Astrocyte (in vitro differentiated cells and primary cell): Measurements from ENCODE around the gene SPATA32. TPM values are rescaled to one million over a fixed set of nuclear protein-coding genes. Genes with fewer than 3 reads are reported as not detected.

Experiments used
- DNase-seq: peaks from one replicate; pipeline ENCODE4 v3.0.0-alpha.2; 2010; ENCODE audit warnings: low read depth
- FAIRE-seq: peaks from 2 replicates; lab custom pipeline; 2011; peaks lifted over from hg19 to GRCh38; lab: Jason Lieb, UNC
- H2AFZ ChIP-seq: 2 replicates; pipeline ENCODE4 v1.6.0; 2012; ENCODE audit warnings: low read depth, low read length, inconsistent platforms
- H3K27ac ChIP-seq: 2 replicates; pipeline ENCODE4 v1.5.1; 2011; ENCODE audit warnings: low read depth, low read length, inconsistent platforms
- H3K27me3 ChIP-seq: 2 replicates; pipeline ENCODE4 v1.6.0; 2011; ENCODE audit warnings: low read length, inconsistent platforms; ENCODE audit not compliant: insufficient read depth
- H3K36me3 ChIP-seq: 2 replicates; pipeline ENCODE4 v1.5.1; 2011; ENCODE audit warnings: low read length, inconsistent platforms; ENCODE audit not compliant: insufficient read depth
- H3K4me1 ChIP-seq: 2 replicates; pipeline ENCODE4 v1.5.1; 2011; ENCODE audit warnings: low read length, inconsistent platforms; ENCODE audit not compliant: insufficient read depth
- H3K4me2 ChIP-seq: 2 replicates; pipeline ENCODE4 v1.6.0; 2012; ENCODE audit warnings: low read length, inconsistent platforms
- H3K4me3 ChIP-seq: 2 replicates; pipeline ENCODE4 v1.5.1; 2011; ENCODE audit warnings: low read depth, mild to moderate bottlenecking, low read length, inconsistent platforms; ENCODE audit not compliant: insufficient read depth
- H3K79me2 ChIP-seq: 2 replicates; pipeline ENCODE4 v1.6.0; 2012; ENCODE audit warnings: mild to moderate bottlenecking, low read length, inconsistent platforms; ENCODE audit not compliant: insufficient read depth
- H3K9ac ChIP-seq: 2 replicates; pipeline ENCODE4 v1.6.0; 2012; ENCODE audit warnings: mild to moderate bottlenecking, low read length, inconsistent platforms
- H3K9me3 ChIP-seq: 2 replicates; pipeline ENCODE4 v1.5.1; 2012; ENCODE audit warnings: low read depth, mild to moderate bottlenecking, low read length, inconsistent platforms; ENCODE audit not compliant: insufficient read depth
- H4K20me1 ChIP-seq: 2 replicates; pipeline ENCODE4 v1.6.0; 2012; ENCODE audit warnings: low read length, inconsistent platforms; ENCODE audit not compliant: insufficient read depth
- H3K27ac Mint-ChIP-seq: one replicate; pipeline ENCODE4 v1.8.0; 2021; ENCODE audit warnings: mild to moderate bottlenecking, mixed read lengths; ENCODE audit not compliant: unreplicated experiment
- H3K27me3 Mint-ChIP-seq: one replicate; pipeline ENCODE4 v1.8.0; 2021; ENCODE audit warnings: low read depth, mixed read lengths; ENCODE audit not compliant: unreplicated experiment
- H3K36me3 Mint-ChIP-seq: one replicate; pipeline ENCODE4 v1.8.0; 2021; ENCODE audit warnings: low read depth, mixed read lengths; ENCODE audit not compliant: unreplicated experiment
- H3K4me1 Mint-ChIP-seq: one replicate; pipeline ENCODE4 v1.8.0; 2021; ENCODE audit warnings: low read depth, mixed read lengths; ENCODE audit not compliant: unreplicated experiment
- H3K4me3 Mint-ChIP-seq: one replicate; pipeline ENCODE4 v1.8.0; 2021; ENCODE audit warnings: mild to moderate bottlenecking, moderate library complexity, mixed read lengths; ENCODE audit not compliant: unreplicated experiment
- H3K9me3 Mint-ChIP-seq: one replicate; pipeline ENCODE4 v1.8.0; 2021; ENCODE audit warnings: mild to moderate bottlenecking, mixed read lengths; ENCODE audit not compliant: unreplicated experiment
- CTCF ChIP-seq: IDR thresholded peaks from 2 replicates; pipeline ENCODE4 v1.5.1; 2011; ENCODE audit warnings: low read depth, mild to moderate bottlenecking, inconsistent platforms, low read length, moderate library complexity; ENCODE audit not compliant: insufficient read depth
- EZH2 ChIP-seq: IDR thresholded peaks from 2 replicates; pipeline ENCODE4 v1.6.1; 2012; ENCODE audit warnings: mild to moderate bottlenecking, low read length, inconsistent platforms; ENCODE audit not compliant: insufficient read depth
- total RNA-seq: library from RNA; stranded (reverse); gene quantifications from 2 replicates; pipeline ENCODE4 v1.2.1, GENCODE V29; 2021

Gene SPATA32
- total RNA-seq, 1 donor from 2014 or later, result not detected

GRCh38 chr17:45310380-45311324, 48.8 kb upstream of the SPATA32 start:
- Histone ChIP-seq H2AFZ (no peak overlapping the region), H3K4me1 (peaks cover 68% of the 10 kb centered on the region), H3K9me3 (no peaks in the 10 kb centered on the region), H4K20me1 (peaks cover 89% of the 10 kb centered on the region), H3K4me2 (peak overlapping the region; percentile 69), H3K9ac (no peak overlapping the region), H3K27ac (no peak overlapping the region), H3K27me3 (no peaks in the 10 kb centered on the region), H3K4me3 (no peak overlapping the region), H3K79me2 (peaks cover 98% of the 10 kb centered on the region), H3K36me3 (no peaks in the 10 kb centered on the region)
- TF ChIP-seq EZH2, result no peak
- no peak for TF ChIP-seq CTCF
- Mint-ChIP-seq H3K27ac (no peak overlapping the region), H3K9me3 (no peaks in the 10 kb centered on the region), H3K4me1 (peaks cover 49% of the 10 kb centered on the region), H3K27me3 (no peaks in the 10 kb centered on the region), H3K36me3 (peaks cover 15% of the 10 kb centered on the region), H3K4me3 (no peak overlapping the region)
- FAIRE-seq (no peak), DNase-seq (no peak)

GRCh38 chr17:45309400-45309799, 47.5 kb upstream of the SPATA32 start:
- Histone ChIP-seq H4K20me1 (peaks cover 84% of the 10 kb centered on the region), H3K36me3 (no peaks in the 10 kb centered on the region), H3K9ac (no peak overlapping the region), H3K4me3 (no peak overlapping the region), H3K79me2 (peaks cover 97% of the 10 kb centered on the region), H3K27ac (no peak overlapping the region), H3K4me1 (peaks cover 60% of the 10 kb centered on the region), H3K9me3 (no peaks in the 10 kb centered on the region), H2AFZ (no peak overlapping the region), H3K4me2 (no peak overlapping the region), H3K27me3 (no peaks in the 10 kb centered on the region)
- no peaks in the 10 kb centered on the region for H3K27me3 Mint-ChIP-seq
- no peak for TF ChIP-seq EZH2
- TF ChIP-seq CTCF, result no peak
- no peak overlapping the region for H3K4me3 Mint-ChIP-seq
- peaks cover 43% of the 10 kb centered on the region for H3K4me1 Mint-ChIP-seq
- FAIRE-seq, result no peak
- H3K9me3 Mint-ChIP-seq, result no peaks in the 10 kb centered on the region
- no peak overlapping the region for H3K27ac Mint-ChIP-seq
- peaks cover 15% of the 10 kb centered on the region for H3K36me3 Mint-ChIP-seq
- DNase-seq, result no peak

- Mint-ChIP-seq H3K4me1 (peaks cover 39% of the 10 kb centered on the region), H3K4me3 (no peak overlapping the region), H3K27ac (no peak overlapping the region), H3K9me3 (no peaks in the 10 kb centered on the region), H3K36me3 (peaks cover 15% of the 10 kb centered on the region), H3K27me3 (no peaks in the 10 kb centered on the region)
- FAIRE-seq (no peak), DNase-seq (no peak)
- Histone ChIP-seq H4K20me1 (peaks cover 83% of the 10 kb centered on the region), H3K9ac (no peak overlapping the region), H3K79me2 (peaks cover 97% of the 10 kb centered on the region), H3K4me3 (no peak overlapping the region), H3K27me3 (no peaks in the 10 kb centered on the region), H3K27ac (no peak overlapping the region), H3K4me1 (peaks cover 60% of the 10 kb centered on the region), H3K4me2 (no peak overlapping the region), H3K9me3 (no peaks in the 10 kb centered on the region), H2AFZ (no peak overlapping the region), H3K36me3 (no peaks in the 10 kb centered on the region)
- TF ChIP-seq CTCF, result no peak
- TF ChIP-seq EZH2, result no peak
These were observed 46.9 kb upstream of the SPATA32 start for GRCh38 chr17:45308840-45309239.
